HG03025 (cell line): ENCODE results near the gene WASHC1.
"Not testable (repeated sequence)": the region's sequence is repeated elsewhere in the genome, so short reads cannot be mapped to it uniquely, and the experiment has no call there.

Experiments
- ATAC-seq: cut with Tn5 transposase; IDR thresholded peaks from one replicate; pipeline ENCODE4 v1.9.1; 2021; ENCODE audit warnings: mild to moderate bottlenecking, moderate library complexity; ENCODE audit not compliant: unreplicated experiment, low FRiP score

WASHC1 gene, protein sequence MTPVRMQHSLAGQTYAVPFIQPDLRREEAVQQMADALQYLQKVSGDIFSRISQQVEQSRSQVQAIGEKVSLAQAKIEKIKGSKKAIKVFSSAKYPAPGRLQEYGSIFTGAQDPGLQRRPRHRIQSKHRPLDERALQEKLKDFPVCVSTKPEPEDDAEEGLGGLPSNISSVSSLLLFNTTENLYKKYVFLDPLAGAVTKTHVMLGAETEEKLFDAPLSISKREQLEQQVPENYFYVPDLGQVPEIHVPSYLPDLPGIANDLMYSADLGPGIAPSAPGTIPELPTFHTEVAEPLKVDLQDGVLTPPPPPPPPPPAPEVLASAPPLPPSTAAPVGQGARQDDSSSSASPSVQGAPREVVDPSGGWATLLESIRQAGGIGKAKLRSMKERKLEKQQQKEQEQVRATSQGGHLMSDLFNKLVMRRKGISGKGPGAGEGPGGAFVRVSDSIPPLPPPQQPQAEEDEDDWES

DNA sequence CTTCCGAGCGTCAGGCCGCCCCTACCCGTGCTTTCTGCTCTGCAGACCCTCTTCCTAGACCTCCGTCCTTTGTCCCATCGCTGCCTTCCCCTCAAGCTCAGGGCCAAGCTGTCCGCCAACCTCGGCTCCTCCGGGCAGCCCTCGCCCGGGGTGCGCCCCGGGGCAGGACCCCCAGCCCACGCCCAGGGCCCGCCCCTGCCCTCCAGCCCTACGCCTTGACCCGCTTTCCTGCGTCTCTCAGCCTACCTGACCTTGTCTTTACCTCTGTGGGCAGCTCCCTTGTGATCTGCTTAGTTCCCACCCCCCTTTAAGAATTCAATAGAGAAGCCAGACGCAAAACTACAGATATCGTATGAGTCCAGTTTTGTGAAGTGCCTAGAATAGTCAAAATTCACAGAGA lies at the start of gene WASHC1:
Gene WASHC1, minus strand, starts transcription at position 101 of the 400 bp plus-strand sequence. CDS start 4,457 bp downstream, outside the sequence.
- ATAC-seq: not testable (repeated sequence)

DNA sequence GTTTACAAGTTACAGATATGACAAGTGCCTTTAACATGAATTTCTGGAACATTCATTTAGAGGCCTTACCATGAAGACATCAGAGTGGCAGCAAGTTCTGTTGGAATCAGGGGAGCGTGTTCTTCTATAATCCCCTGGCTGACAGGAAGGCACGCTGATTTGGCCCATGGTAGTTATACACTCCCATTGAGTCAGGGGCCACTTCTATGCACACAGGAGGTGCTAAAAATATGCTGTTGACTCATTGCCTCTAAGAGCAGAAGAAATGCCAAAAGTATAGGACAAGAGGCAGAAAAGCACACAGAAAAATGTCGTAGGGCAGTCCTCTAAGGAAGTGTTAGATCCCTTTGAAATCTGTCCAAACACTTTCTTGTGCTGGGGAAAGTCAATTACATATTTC lies 49.1 kb upstream of the WASHC1 start:
- ATAC-seq: not testable (repeated sequence)

DNA sequence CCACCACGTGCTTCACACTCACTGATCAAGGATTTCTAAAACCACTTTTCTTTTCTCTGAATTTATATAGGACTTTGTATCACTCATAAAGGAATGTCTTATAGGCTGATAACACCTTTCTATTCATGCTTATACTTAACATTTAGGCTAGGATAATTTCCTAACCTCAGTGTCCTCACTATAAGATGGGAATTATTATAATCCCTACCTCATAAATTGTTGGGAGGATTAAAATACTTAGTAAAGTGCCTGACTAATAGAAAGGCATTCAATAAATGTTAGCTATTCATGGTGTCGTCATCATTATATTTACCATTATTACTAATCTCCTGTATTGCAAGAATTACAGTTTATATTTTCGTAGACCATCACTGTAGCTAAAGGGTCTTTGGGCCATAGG lies 47.1 kb upstream of the WASHC1 start:
- not testable (repeated sequence) for ATAC-seq

DNA sequence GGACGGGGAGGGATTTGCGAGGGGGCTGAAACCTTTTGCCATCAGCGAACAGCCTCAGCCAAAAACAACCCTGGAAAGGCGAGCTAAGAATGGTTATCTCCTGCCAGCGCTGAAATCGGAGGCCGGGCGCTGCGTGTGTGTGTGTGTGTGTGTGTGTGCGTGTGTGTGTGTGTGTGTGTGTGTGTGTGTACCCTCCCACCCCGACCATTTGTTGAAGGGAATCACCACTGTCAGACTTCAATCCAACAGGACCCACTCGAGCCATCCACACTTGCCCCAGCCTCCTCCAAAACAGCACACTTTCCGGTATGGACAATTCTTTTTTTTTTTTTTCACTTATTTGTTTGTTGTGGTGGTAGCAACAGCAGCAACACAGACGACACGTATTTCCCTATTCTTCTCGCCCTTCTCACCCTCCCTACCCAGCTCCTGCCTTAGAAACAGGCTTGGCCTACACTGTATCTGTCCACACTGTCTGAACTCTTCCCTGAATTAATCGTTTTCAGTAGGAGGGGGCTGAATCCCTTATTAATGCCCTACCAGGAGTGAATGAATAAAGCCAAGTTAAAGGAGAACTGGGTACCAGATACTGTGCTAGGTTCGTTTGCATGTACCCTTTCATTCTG lies 44.8 kb upstream of the WASHC1 start:
- not testable (repeated sequence) for ATAC-seq

DNA sequence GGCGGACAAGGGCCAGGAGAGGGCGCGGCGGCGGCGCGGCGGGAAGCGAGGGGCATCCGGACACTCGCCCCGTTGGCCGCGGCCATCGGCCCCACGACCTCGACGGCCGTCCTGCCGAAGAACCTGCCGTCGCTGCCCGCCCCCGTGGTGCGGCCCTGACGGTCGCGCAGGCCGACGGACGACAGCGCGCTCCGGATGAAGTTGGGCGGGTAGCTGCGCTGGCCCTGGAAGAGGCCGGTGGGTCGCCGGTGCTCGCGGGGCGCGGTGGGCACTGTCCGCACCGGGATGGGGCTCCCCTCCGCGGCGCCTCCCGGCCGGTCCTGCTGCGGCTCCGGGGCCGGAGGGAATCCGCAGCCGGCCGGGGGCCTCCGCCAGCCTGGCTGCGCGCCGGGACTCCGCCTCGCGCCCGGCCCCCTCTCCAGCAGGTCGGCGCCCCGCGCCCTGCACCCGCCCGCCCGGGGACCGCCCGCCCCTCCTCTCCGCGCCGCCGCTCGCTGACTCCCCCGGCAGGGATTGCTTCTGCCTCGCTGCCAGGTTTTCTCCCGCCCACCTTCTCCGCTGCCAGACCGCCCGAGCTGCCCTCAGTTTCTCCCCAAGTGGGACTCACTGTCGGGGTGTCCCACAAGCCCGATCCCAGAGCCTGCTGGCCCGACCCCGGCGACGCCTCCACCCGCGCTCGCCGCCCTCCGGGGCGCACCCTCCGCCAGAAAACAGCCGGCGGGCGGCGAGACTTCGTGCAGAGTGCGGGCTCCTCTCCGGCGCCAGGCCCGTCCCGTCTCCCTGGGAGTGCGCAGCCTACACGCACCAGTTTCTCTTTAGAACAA lies 44.0 kb upstream of the WASHC1 start:
- not testable (repeated sequence) for ATAC-seq

DNA sequence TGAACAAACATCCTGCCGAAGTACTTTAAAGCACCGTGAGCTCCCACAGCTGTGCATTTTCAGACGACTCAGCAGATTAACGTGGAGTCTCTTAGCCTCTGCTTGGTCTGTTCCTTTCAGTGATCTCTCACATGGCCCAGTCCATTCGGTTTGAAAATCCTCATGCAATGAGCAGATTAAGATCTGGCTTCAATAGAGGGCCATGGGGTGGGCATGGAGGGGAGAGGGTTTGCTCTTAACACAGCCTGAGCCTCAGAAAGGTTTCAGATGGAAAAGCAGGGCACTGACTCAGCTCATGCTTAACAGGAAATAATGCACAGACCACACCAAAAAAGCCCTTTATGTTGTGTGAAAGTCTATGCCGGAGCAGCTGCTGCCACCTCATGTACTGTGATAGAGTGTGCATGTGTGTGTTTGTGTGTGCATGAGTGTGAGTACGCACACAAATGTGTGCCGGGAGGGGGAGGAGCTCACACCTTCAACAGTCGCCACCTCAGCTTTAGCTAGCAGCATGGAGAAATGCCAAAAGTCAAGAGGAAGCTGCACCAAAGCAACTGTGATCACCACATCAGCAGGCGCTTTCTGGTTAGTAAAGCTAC lies 33.9 kb upstream of the WASHC1 start:
- not testable (repeated sequence) for ATAC-seq

DNA sequence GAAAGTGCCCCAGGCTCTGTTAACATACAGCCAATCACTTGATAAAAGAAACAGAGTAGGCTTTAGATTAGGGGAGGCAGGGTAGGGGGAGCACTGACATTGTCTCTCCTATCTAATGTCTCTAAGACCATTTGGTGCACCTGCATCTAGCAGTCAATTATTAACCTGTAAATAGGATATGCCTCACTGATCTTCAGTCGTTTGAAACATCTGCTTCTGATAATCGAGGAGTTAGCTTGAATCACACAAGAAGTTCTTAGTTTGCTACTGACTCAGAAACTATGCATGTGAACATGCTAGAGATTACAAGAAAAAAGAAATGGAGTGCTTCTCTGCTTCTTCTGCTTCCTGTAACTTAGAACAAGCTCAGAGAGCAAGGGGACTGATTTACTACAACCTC lies 23.4 kb upstream of the WASHC1 start:
- not testable (repeated sequence) for ATAC-seq

DNA sequence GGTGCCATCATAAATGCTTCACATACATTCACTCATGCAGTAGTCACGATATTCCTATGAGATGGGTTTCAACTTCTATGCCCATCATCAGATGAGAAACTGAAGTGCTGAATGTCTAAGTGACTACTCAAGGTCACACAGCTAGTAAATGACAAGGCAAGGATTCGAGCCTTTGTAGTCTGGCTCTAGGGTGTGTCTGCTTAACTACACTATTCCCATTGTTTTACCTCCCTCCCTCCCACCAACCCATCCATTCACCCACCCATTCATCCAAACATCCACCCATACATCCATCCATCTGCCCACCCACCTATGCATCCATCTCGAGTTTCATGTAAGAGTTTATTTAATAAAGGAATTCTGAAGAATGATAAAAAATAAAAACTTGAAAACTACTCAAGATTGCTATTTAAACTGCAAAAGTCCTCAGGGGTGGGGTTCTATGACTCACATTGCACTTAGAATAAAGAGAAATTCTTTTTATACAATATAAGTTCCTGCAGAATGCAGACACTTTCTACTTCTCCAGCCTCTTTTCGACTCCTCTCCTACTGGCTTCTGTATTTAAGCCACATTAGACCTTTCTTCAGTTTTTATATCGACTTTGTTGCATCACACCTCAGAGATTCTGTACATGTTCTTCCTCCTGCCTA lies 19.1 kb upstream of the WASHC1 start:
- not testable (repeated sequence) for ATAC-seq

DNA sequence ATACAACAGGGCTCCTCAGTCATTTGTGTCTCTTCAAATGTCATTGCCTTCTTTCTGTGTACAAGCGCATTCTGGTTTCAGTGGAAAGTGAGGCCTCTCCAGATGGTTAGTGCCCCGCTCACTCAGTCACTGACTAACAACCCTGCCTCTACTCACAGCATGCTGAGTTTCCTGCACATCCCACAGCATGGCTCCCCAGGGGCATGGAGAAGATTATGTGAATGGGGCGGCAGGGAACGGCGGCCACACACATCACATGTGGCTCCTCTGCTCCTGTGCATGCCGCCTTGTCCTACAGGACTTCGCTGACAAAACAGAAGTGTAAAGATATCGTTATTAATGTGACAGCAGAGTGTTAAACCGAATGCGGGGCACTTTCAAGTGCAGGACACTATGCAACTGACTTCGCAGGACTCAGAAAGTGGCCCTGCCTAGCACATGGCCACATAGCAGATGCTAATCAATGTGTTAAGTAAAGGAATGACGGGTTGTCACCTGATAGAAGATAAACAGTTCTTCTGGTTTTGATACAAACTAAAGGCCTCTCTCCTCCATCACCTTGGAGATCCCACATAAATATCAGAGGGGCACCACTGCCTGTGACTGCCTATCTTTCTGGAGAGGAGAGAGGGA lies 17.5 kb upstream of the WASHC1 start:
- not testable (repeated sequence) for ATAC-seq

DNA sequence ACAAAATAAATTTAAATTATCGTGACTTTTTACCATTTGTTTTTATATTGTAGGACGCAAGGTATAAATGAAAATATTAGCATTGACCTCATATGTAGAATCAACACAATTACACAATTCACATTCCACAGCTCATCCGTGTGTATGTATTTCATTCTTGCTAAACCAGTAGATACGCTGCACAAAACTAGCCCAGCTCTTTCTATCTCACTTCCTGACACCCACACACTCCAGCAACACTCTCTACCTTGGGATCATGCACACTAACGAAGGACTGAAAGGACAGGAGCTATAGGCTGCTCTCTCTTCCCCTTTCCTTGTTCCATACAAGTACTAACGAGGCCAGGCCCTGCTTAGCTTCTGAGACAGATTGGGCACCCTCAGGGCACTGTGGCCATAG lies 16.9 kb upstream of the WASHC1 start:
- not testable (repeated sequence) for ATAC-seq

DNA sequence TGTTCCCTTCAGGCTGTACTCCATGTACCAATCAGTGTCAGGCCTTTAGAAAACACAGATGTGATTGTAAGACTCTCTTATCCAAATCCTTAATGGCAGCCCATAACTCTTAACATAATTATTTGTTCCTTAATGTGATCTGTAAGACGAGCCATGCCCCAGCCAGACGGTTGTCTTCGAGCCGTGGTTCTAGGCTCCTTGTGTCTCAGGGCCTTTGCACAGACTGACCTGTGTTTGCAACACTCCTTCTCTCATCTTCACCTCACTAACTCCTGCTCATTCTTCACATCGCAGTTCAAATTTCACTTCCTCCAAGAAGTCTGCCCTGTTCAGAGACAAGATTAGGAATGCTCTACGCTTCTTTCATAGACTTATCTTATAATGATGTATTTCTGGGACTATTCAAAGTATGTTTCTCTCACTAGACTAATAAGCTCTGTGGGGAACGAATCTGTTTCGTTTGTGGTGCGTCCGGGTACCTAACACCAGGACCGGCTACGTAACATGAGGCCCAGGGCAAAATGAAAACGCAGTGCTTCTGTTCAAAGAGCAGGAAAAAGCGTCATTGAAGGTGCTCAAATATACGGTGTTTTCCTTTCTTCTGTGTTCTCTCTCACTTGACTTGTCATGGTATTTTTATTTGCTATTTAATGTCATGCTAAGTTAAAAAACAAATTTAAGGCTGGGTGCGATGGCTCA lies 16.1 kb upstream of the WASHC1 start:
- ATAC-seq: not testable (repeated sequence)

DNA sequence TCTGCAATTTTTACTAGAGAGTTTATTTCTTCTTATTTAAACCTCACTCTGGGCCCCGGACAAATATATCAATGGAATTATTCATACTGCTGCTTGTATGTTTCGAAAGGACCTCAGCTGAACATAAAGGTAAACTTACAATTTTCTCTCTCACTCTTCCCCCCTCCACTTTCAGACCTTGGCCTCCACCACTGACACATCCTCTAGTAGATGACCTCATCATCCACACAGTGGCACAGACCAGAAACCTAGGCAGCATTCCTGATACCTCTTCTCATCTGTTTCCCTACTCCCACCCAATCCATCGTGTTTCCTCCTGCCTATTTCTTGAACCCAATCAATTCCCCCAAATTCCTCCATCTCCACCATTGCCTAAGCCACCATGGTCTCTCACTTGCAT lies 15.2 kb upstream of the WASHC1 start:
- not testable (repeated sequence) for ATAC-seq

DNA sequence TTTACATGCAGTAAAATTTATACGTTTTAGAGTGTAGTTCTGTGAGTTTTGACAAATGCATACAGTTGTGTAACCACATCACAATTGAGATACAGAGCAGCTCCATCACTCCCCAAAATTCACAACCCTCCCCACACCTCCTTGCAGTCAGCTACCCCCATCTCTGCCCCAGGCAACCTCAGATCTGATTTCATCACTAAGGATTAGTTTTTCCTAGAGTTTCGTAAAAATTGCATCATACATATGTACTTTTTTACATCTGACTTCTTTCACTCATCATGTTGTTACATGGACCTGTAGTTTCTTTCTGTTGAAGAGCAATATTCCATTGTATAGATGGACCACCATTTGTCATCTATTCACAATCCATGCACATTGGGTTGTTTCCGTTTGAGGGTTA lies 14.4 kb upstream of the WASHC1 start:
- not testable (repeated sequence) for ATAC-seq

DNA sequence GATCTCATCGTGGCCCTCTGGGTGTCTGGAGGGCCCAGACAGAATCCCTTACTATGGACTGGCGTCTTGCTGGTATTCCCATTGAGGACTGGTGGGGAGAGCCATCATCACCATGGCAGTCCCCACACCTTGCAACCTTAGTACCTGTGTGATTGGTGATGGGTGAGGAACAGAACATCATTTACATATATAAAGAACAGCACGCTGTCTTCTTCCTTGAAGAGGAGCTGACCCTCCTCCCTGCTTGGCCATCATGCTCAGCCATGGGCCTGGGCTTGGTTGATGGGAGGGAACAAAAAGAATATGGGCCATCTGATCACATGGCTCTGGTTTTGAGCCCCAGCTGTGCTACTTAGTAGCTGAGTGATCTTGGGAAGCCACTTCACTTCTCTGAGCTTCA lies 13.9 kb upstream of the WASHC1 start:
- not testable (repeated sequence) for ATAC-seq

DNA sequence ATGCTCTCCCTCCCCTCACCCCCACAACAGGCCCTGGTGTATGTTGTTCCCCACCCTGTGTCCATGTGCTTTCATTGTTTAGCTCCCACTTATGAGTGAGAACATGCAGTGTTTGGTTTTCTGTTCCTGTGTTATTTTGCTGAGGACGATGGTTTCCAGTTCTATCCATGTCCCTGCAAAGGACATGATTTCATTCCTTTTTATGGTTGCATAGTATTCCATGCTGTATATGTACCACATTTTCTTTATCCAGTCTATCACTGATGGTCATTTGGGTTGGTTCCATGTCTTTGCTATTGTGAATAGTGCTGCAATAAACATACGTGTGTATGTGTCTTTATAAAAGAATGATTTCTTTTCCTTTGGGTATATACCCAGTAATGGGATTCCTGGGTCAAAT lies 12.6 kb upstream of the WASHC1 start:
- not testable (repeated sequence) for ATAC-seq

DNA sequence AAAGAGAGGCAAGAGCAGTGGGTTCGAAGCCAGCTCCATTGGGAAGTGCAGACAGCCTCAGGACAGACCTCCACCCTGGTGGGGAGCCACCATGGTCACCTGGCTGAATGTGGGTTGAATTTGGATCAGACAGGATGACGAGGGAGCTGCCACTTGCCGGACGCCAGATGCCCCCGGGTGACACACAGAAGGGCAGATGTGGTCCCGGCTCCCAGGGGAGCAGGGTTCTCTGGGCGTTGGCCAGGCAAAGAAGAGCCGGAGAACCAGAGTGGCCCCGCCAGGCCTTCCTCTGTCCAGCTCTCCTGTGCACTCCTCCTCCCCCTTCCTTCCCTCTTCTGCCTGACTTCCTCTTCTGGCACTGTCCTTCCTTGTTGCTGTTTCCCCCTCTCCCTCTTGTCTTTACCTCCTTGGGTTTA lies 12.0 kb upstream of the WASHC1 start:
- ATAC-seq: not testable (repeated sequence)

DNA sequence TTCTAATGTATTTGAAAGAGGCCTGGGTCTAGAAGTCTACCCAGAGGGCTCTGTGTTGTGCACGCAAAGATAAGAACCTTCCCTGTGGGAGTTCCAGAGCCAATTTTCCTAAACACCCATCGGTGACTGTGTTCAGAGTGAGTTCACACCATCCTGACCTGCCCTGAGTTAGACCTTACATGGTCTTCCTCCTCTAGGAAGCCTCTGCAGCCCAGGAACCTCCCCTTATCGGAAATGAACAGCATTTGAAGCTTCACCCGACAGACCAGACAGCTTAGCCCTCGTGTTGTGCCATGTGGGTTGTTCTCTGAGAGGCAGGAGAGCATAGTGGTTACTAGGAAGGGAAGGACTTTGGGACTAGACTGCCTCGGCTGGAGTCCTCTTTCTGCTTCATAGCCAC lies 3.1 kb upstream of the WASHC1 start:
- ATAC-seq: not testable (repeated sequence)

DNA sequence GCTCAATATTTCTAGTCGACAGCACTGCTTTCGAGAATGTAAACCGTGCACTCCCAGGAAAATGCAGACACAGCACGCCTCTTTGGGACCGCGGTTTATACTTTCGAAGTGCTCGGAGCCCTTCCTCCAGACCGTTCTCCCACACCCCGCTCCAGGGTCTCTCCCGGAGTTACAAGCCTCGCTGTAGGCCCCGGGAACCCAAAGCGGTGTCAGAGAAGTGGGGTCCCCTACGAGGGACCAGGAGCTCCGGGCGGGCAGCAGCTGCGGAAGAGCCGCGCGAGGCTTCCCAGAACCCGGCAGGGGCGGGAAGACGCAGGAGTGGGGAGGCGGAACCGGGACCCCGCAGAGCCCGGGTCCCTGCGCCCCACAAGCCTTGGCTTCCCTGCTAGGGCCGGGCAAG lies 481 bp downstream of the WASHC1 start:
- ATAC-seq: not testable (repeated sequence)

DNA sequence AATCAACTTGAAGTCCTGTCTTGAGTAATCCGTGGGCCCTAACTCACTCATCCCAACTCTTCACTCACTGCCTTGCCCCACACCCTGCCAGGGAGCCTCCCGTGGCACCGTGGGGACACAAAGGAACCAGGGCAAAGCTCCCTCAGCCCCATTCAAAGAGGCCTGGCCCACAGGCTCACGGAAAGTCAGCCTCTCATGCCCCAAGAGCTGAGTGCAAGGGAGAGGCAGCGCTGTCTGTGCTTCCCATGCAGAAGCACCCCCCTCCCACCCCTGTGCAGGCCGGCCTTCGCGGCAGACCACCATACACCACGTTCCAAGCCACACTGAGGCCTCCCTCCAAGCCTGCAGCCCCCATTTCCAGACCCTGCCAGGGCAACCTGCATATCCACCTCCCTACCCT lies 7.6 kb downstream of the WASHC1 start:
- not testable (repeated sequence) for ATAC-seq
